Right lobe of liver (tissue), 6 donors: ENCODE data around the gene SCAPER. TPM values are rescaled to one million over a fixed set of nuclear protein-coding genes. Genes with fewer than 3 reads are reported as not detected.
"Not testable (repeated sequence)": the region's sequence is repeated elsewhere in the genome, so short reads cannot be mapped to it uniquely, and the experiment has no call there.

Source experiments
- ATAC-seq, 4 donors: fragments of 200-7000 bp; cut with Tn5 transposase; one replicate each; pipeline ENCODE4 v1.9.1; 2020; ENCODE audit warnings: mild to moderate bottlenecking in 4 of 4, moderate library complexity in 4 of 4
- DNase-seq, 3 donors: peaks; one replicate each; pipeline ENCODE4 v3.0.0-alpha.2; 2020
- H3K27ac ChIP-seq, 3 donors: fragments of 200-600 bp; one replicate each; pipeline ENCODE4 v1.8.0; 2022
- H3K27me3 ChIP-seq, 2 donors: fragments of 200-600 bp; one replicate each; pipeline ENCODE4 v1.8.0; 2022
- H3K36me3 ChIP-seq, 4 donors: fragments of 200-600 bp; sonication (generic) in 1 of 4; one replicate each; pipeline versions ENCODE4 v1.5.1 to v1.8.0; 2017 to 2022; ENCODE audit warnings: control low read depth in 1 of 4
- H3K4me1 ChIP-seq, 4 donors: fragments of 200-600 bp; sonication (generic) in 1 of 4; one replicate each; pipeline versions ENCODE4 v1.5.1 to v1.8.0; 2017 to 2022; ENCODE audit warnings: control low read depth in 1 of 4
- H3K4me3 ChIP-seq, 3 donors: fragments of 200-600 bp; one replicate each; pipeline ENCODE4 v1.8.0; 2022
- H3K9me3 ChIP-seq, 4 donors: fragments of 200-600 bp; sonication (generic) in 1 of 4; one replicate each; pipeline versions ENCODE4 v1.5.1 to v1.8.0; 2017 to 2022; ENCODE audit warnings: control low read depth in 1 of 4
- CTCF ChIP-seq, 4 donors: fragments of 200-600 bp in 3 of 4; fragments of 450-650 bp in 1 of 4; IDR thresholded peaks; one replicate each; pipeline versions ENCODE4 v1.5.1 to v1.8.0; 2016 to 2022; ENCODE audit warnings: antibody characterized with exemption in 4 of 4, mild to moderate bottlenecking in 2 of 4
- POLR2A ChIP-seq: fragments of 450-650 bp; IDR thresholded peaks from one replicate; pipeline ENCODE4 v1.6.1; 2017; ENCODE audit warnings: antibody characterized with exemption, mild to moderate bottlenecking
- WGBS: methylation state at CpG from one replicate; pipeline ENCODE4 v1.1.6; 2018; ENCODE audit warnings: low coverage, low lambda C conversion rate; ENCODE audit not compliant: insufficient coverage; ENCODE audit errors: missing lambda C conversion rate; 5-methylcytosine and 5-hydroxymethylcytosine counted together
- intact Hi-C, 2 donors: fragments of 100-400 bp; cut with DNase I; formaldehyde crosslinking; loops; one replicate each; pipeline versions ENCODE4 v1.11.2 to v1.14.1; 2022
- total RNA-seq, 6 experiments: library from RNA; depleted of rRNA in 2 of 6; stranded (reverse); fragments of >200 nt in 2 of 6; fragmentation: NEBNext Ultra II Directional in 3 of 6; extraction: Animal tissue kit (Norgen Biotek cat#: 25700) in 3 of 6; gene quantifications; one replicate each; pipeline versions ENCODE4 v1.1.0 to v1.2.4, GENCODE V29; 2016 to 2023
- donor health status: DM: no; HTN: yes; CAD: no.
- donor health status: DM: no; HTN: no; CAD: no.
- donor health status: DM: no; HTN: no; CAD: no.
- donor health status: DM: no; HTN: yes; CAD: no.
- donor health status: DM: no; HTN: yes; CAD: no.

Gene SCAPER
- total RNA-seq, 6 experiments from 2014 or later: 6.7 to 17.3 (median 10.4) TPM

- Histone ChIP-seq H3K4me3 (no peak overlapping the region), H3K9me3 (no peaks in the 10 kb centered on the region), H3K27ac (no peak overlapping the region), H3K27me3 (no peaks in the 10 kb centered on the region), H3K36me3 (peaks cover 0 to 18% (median 0%) of the 10 kb centered on the region in 4 donors), H3K4me1 (no peaks in the 10 kb centered on the region)
- TF ChIP-seq CTCF (IDR thresholded peaks at IDR 0.05): no peak
- no peak for TF ChIP-seq POLR2A
- WGBS: 96% methylated on average over 8 of the region's 26 CpGs
- intact Hi-C loops: no loop called here
- no peak for ATAC-seq
- no peak for DNase-seq
Observed at GRCh38 chr15:76875911-76876310, 29.2 kb downstream of the SCAPER start.

GRCh38 chr15:76873066-76873465, 32.1 kb downstream of the SCAPER start:
- H3K27ac ChIP-seq, intact Hi-C loops, ATAC-seq, H3K9me3 ChIP-seq, H3K4me1 ChIP-seq, H3K27me3 ChIP-seq, H3K4me3 ChIP-seq, DNase-seq: not testable (repeated sequence)
- peaks cover 0 to 15% (median 0%) of the 10 kb centered on the region in 4 donors for H3K36me3 ChIP-seq
- WGBS: 86% methylated on average over 2 of the region's 2 CpGs

GRCh38 chr15:76871930-76872329, 33.2 kb downstream of the SCAPER start:
- intact Hi-C loops: no loop called here
- no peak overlapping the region for H3K27ac ChIP-seq
- WGBS: 100% methylated on average over 2 of the region's 2 CpGs
- TF ChIP-seq CTCF (IDR thresholded peaks at IDR 0.05): no peak
- TF ChIP-seq POLR2A: no peak
- no peak for DNase-seq
- H3K27me3 ChIP-seq: no peaks in the 10 kb centered on the region
- H3K4me3 ChIP-seq: no peak overlapping the region
- no peaks in the 10 kb centered on the region for H3K4me1 ChIP-seq
- no peak for ATAC-seq
- H3K36me3 ChIP-seq: peaks cover 0 to 9% (median 0%) of the 10 kb centered on the region in 4 donors
- H3K9me3 ChIP-seq: no peaks in the 10 kb centered on the region

- no peak overlapping the region for H3K4me3 ChIP-seq
- H3K27ac ChIP-seq: no peak overlapping the region
- H3K4me1 ChIP-seq: no peaks in the 10 kb centered on the region
- H3K9me3 ChIP-seq: no peaks in the 10 kb centered on the region
- TF ChIP-seq CTCF (IDR thresholded peaks at IDR 0.05) (no peak), POLR2A (no peak)
- intact Hi-C loops: no loop called here
- H3K36me3 ChIP-seq: no peaks in the 10 kb centered on the region
- H3K27me3 ChIP-seq: no peaks in the 10 kb centered on the region
- DNase-seq (no peak), ATAC-seq (no peak)
Observed at GRCh38 chr15:76868740-76869139, 36.4 kb downstream of the SCAPER start.

GRCh38 chr15:76866716-76867321, 38.3 kb downstream of the SCAPER start:
- DNase-seq (no peak), ATAC-seq (peak in 3 of 4 donors; percentile 32 to 56 (median 35))
- Histone ChIP-seq H3K9me3 (no peaks in the 10 kb centered on the region), H3K36me3 (no peaks in the 10 kb centered on the region), H3K27ac (no peak overlapping the region), H3K4me3 (no peak overlapping the region), H3K4me1 (no peaks in the 10 kb centered on the region), H3K27me3 (no peaks in the 10 kb centered on the region)
- TF ChIP-seq POLR2A (no peak), CTCF (IDR thresholded peaks at IDR 0.05) (peak; percentile 31 to 56 (median 48))
- intact Hi-C loops: no loop called here
